Inflammatory macrophage (primary cell): ENCODE results near the gene MCEE.

Experiments
- DNase-seq, 2 donors: peaks; one replicate each; pipeline ENCODE4 v3.0.0-alpha.2; 2020 to 2022

MCEE gene

GRCh38 chr2:71078624-71079023 lies 51.4 kb downstream of the MCEE start:
- no peak for DNase-seq

GRCh38 chr2:71074893-71075395 lies 55.1 kb downstream of the MCEE start:
- peak; percentile 43 to 70 for DNase-seq

- no peak for DNase-seq
Measured at GRCh38 chr2:71073475-71073874, 56.6 kb downstream of the MCEE start.

GRCh38 chr2:71072492-71072891 lies 57.5 kb downstream of the MCEE start:
- no peak for DNase-seq

GRCh38 chr2:71071681-71072398 lies 58.2 kb downstream of the MCEE start:
- DNase-seq: peak; percentile 94 to 99

- DNase-seq: peak; percentile 61 to 69
Measured at GRCh38 chr2:71070294-71071093, 59.5 kb downstream of the MCEE start.

GRCh38 chr2:71069376-71069775 lies 60.7 kb downstream of the MCEE start:
- no peak for DNase-seq

- DNase-seq: peak; percentile 97 to 98
Measured at GRCh38 chr2:71068218-71069035, 61.6 kb downstream of the MCEE start, which contains the start of gene NAGK. Gene NAGK (plus strand): TSS chr2:71068648. CDS start chr2:71068684, 36 bp downstream.

GRCh38 chr2:71067567-71068217 lies 62.3 kb downstream of the MCEE start:
- DNase-seq: peak in 1 of 2 donors; percentile 36

GRCh38 chr2:71066856-71067255 lies 63.2 kb downstream of the MCEE start:
- DNase-seq: no peak

- peak; percentile 92 to 97 for DNase-seq
Measured at GRCh38 chr2:71064754-71065621, 65.0 kb downstream of the MCEE start.

GRCh38 chr2:71064110-71064611 lies 65.9 kb downstream of the MCEE start:
- peak in 1 of 2 donors; percentile 14 for DNase-seq

- peak in 1 of 2 donors; percentile 30 for DNase-seq
Measured at GRCh38 chr2:71063216-71063615, 66.8 kb downstream of the MCEE start.

- DNase-seq: no peak
Measured at GRCh38 chr2:71060871-71061270, 69.2 kb downstream of the MCEE start.

GRCh38 chr2:71060211-71060610 lies 69.8 kb downstream of the MCEE start:
- DNase-seq: no peak
